ENCODE results near the gene LIN7A.

DNA sequence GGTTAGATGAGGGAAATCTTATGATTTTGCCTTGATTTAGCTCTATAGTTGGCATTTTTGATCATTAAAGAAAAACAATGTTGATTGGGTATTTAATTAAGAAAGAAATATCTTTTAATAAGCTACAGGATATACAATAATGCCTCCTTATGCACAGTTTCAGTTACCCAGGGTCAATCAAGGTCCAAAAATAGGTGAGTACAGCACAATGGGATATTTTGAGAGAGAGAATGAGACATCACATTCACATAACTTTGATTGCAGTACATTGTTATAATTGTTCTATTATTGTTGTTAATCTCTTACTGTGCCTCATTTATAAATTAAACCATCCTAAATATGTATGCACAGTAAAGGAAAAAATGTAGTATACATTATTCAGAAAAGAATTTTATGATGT lies 118.9 kb downstream of the LIN7A start:
- TF ChIP-seq, protein P1, sequence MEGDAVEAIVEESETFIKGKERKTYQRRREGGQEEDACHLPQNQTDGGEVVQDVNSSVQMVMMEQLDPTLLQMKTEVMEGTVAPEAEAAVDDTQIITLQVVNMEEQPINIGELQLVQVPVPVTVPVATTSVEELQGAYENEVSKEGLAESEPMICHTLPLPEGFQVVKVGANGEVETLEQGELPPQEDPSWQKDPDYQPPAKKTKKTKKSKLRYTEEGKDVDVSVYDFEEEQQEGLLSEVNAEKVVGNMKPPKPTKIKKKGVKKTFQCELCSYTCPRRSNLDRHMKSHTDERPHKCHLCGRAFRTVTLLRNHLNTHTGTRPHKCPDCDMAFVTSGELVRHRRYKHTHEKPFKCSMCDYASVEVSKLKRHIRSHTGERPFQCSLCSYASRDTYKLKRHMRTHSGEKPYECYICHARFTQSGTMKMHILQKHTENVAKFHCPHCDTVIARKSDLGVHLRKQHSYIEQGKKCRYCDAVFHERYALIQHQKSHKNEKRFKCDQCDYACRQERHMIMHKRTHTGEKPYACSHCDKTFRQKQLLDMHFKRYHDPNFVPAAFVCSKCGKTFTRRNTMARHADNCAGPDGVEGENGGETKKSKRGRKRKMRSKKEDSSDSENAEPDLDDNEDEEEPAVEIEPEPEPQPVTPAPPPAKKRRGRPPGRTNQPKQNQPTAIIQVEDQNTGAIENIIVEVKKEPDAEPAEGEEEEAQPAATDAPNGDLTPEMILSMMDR (IDR thresholded peaks at IDR 0.05): no peak
- no peak for TF ChIP-seq POLR2A (IDR thresholded peaks at IDR 0.05)
